DND-41 (cell line): ENCODE data around the gene PSKH1.

Experiments used
- ATAC-seq: fragments of 200-7000 bp; cut with Tn5 transposase; 3 replicates; pipeline ENCODE4 v1.9.1; 2021; ENCODE audit warnings: low read depth; ENCODE audit not compliant: insufficient read depth
- DNase-seq: peaks from one replicate; pipeline ENCODE4 v3.0.0-alpha.2; 2020
- H2AFZ ChIP-seq: 2 replicates; pipeline ENCODE4 v1.6.0; 2012; ENCODE audit warnings: low read depth, low read length
- H3K27ac ChIP-seq: 2 replicates; pipeline ENCODE4 v1.5.1; 2012; ENCODE audit warnings: low read length, inconsistent platforms
- H3K27me3 ChIP-seq: fragments of 200-600 bp; sonication (generic); 2 replicates; pipeline ENCODE4 v1.6.0; 2012; ENCODE audit warnings: low read length, mild to moderate bottlenecking, inconsistent platforms; ENCODE audit not compliant: insufficient read depth, poor library complexity
- H3K36me3 ChIP-seq: 2 replicates; pipeline ENCODE4 v1.5.1; 2012; ENCODE audit warnings: low read length, inconsistent platforms; ENCODE audit not compliant: insufficient read depth
- H3K4me1 ChIP-seq: 2 replicates; pipeline ENCODE4 v1.5.1; 2012; ENCODE audit warnings: mild to moderate bottlenecking, low read length; ENCODE audit not compliant: insufficient read depth
- H3K4me2 ChIP-seq: 2 replicates; pipeline ENCODE4 v1.6.0; 2012; ENCODE audit warnings: mild to moderate bottlenecking, moderate library complexity, low read length, inconsistent platforms; ENCODE audit not compliant: insufficient read depth
- H3K4me3 ChIP-seq, 2 experiments: fragments of 200-600 bp in 1 of 2; shearing (Covaris generic) in 1 of 2; 2 replicates each; pipeline ENCODE4 v1.5.1; 2012 to 2016; ENCODE audit warnings: inconsistent platforms in 2 of 2, low read length in 2 of 2, mild to moderate bottlenecking in 2 of 2, low read depth in 1 of 2, moderate library complexity in 1 of 2
- H3K79me2 ChIP-seq: 2 replicates; pipeline ENCODE4 v1.6.0; 2012; ENCODE audit warnings: low read length, inconsistent platforms; ENCODE audit not compliant: insufficient read depth
- H3K9ac ChIP-seq: 2 replicates; pipeline ENCODE4 v1.6.0; 2012; ENCODE audit warnings: low read depth, mild to moderate bottlenecking, inconsistent platforms, low read length, moderate library complexity
- H3K9me3 ChIP-seq: 2 replicates; pipeline ENCODE4 v1.5.1; 2012; ENCODE audit warnings: low read length, moderate library complexity, mild to moderate bottlenecking, inconsistent platforms; ENCODE audit not compliant: insufficient read depth, severe bottlenecking
- H4K20me1 ChIP-seq: 2 replicates; pipeline ENCODE4 v1.6.0; 2012; ENCODE audit warnings: low read length; ENCODE audit not compliant: insufficient read depth
- EZH2 ChIP-seq: IDR thresholded peaks from 3 replicates; pipeline ENCODE4 v1.6.1; 2012; ENCODE audit warnings: borderline replicate concordance, low read depth, mild to moderate bottlenecking, moderate library complexity, low read length, inconsistent platforms; ENCODE audit not compliant: severe bottlenecking
- TF ChIP-seq, protein P1 (sequence below): IDR thresholded peaks from 2 replicates; pipeline ENCODE4 v1.5.1; 2012; ENCODE audit warnings: borderline replicate concordance, low read length, moderate library complexity, mild to moderate bottlenecking; ENCODE audit not compliant: poor library complexity, severe bottlenecking; ENCODE audit errors: extremely low read depth

Gene PSKH1

DNA sequence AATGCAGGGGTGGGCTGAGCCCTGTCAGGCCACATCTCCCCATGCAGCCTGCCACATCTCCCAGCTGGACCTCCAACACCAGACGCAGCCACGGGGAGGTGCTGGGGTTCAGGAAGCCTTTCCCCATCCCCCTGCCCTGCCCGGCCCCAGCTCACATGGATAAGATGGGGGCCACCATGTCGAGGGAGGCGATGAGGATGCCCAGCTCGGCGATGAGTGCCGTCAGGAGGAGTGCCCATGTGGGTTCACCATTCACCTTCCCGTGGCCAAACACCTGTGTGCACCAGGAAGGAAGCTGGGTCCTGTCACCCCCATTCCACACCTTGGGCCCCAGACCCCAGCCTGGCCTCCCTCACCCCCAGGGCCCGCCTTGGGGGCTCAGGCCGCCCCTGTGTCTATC lies 56.6 kb downstream of the PSKH1 start:
- ATAC-seq (no peak), DNase-seq (no peak)
- Histone ChIP-seq H2AFZ (no peak overlapping the region), H3K79me2 (no peaks in the 10 kb centered on the region), H4K20me1 (no peaks in the 10 kb centered on the region), H3K27me3 (no peaks in the 10 kb centered on the region), H3K4me1 (no peaks in the 10 kb centered on the region), H3K27ac (no peak overlapping the region), H3K4me2 (no peak overlapping the region), H3K4me3 (no peak overlapping the region), H3K36me3 (peaks cover 79% of the 10 kb centered on the region), H3K9me3 (no peaks in the 10 kb centered on the region), H3K9ac (no peak overlapping the region)
- TF ChIP-seq, protein P1, sequence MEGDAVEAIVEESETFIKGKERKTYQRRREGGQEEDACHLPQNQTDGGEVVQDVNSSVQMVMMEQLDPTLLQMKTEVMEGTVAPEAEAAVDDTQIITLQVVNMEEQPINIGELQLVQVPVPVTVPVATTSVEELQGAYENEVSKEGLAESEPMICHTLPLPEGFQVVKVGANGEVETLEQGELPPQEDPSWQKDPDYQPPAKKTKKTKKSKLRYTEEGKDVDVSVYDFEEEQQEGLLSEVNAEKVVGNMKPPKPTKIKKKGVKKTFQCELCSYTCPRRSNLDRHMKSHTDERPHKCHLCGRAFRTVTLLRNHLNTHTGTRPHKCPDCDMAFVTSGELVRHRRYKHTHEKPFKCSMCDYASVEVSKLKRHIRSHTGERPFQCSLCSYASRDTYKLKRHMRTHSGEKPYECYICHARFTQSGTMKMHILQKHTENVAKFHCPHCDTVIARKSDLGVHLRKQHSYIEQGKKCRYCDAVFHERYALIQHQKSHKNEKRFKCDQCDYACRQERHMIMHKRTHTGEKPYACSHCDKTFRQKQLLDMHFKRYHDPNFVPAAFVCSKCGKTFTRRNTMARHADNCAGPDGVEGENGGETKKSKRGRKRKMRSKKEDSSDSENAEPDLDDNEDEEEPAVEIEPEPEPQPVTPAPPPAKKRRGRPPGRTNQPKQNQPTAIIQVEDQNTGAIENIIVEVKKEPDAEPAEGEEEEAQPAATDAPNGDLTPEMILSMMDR = no peak
- no peak for TF ChIP-seq EZH2

- no peak overlapping the region for H2AFZ ChIP-seq
- H3K9me3 ChIP-seq = no peaks in the 10 kb centered on the region
- no peak for ATAC-seq
- H3K4me3 ChIP-seq = no peak overlapping the region
- H3K9ac ChIP-seq = no peak overlapping the region
- H4K20me1 ChIP-seq = no peaks in the 10 kb centered on the region
- H3K36me3 ChIP-seq = peaks cover 78% of the 10 kb centered on the region
- H3K79me2 ChIP-seq = no peaks in the 10 kb centered on the region
- H3K4me1 ChIP-seq = no peaks in the 10 kb centered on the region
- no peak overlapping the region for H3K27ac ChIP-seq
- H3K27me3 ChIP-seq = no peaks in the 10 kb centered on the region
- DNase-seq = no peak
- H3K4me2 ChIP-seq = no peak overlapping the region
- TF ChIP-seq, protein P1 = no peak
- no peak for TF ChIP-seq EZH2
Measured at GRCh38 chr16:67950335-67950843, 57.3 kb downstream of the PSKH1 start.

DNA sequence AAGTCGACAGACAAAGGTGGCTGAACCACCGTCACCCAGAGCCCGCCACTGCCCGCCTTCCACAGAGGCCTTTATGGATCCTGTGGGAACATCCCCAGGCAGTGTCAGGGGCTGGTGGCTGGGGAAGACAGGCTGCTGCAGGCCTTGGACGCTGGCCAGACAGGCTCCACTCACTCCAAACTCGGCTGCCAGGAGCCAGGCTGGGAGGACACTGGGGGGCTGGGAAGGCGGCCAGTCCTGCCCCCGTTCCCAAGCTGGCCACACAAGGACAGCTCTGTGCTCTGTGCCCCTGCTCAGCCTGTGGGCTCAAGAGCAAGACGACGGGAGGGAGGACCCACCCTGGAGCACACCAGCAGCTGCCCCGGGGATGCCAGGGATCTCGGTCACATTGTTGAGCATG lies 58.4 kb downstream of the PSKH1 start:
- H3K9ac ChIP-seq = no peak overlapping the region
- TF ChIP-seq, protein P1 = no peak
- no peak for TF ChIP-seq EZH2
- no peak for ATAC-seq
- H3K79me2 ChIP-seq = no peaks in the 10 kb centered on the region
- no peak for DNase-seq
- peaks cover 67% of the 10 kb centered on the region for H3K36me3 ChIP-seq
- no peaks in the 10 kb centered on the region for H3K9me3 ChIP-seq
- no peak overlapping the region for H3K4me3 ChIP-seq
- H3K4me2 ChIP-seq = no peak overlapping the region
- H2AFZ ChIP-seq = no peak overlapping the region
- H3K27me3 ChIP-seq = no peaks in the 10 kb centered on the region
- H3K4me1 ChIP-seq = no peaks in the 10 kb centered on the region
- no peak overlapping the region for H3K27ac ChIP-seq
- H4K20me1 ChIP-seq = no peaks in the 10 kb centered on the region
